ENCODE results near the gene SLC46A2.

SLC46A2 gene

DNA sequence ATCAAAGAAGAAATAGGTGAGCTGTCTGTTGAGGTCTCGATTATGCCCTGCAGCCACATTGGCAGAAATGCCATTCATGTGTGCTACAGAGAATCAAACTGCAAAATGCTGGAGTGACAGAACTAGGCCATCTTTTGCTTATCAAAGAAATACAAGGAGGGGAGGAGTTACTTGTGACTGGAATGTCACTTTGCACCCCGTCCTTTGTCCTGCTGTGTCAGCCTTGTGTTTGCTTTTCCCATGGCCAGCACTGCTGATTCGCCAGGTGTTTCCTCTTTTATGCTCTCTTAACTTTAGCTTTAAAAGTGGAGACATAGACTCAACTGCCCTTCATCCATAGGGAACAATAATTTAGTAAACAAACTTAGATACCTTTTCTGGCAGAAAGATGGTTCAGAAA, 54.3 kb downstream of the SLC46A2 start:
- no peak overlapping the region for H3K4me3 ChIP-seq (ENCODE audit: low read length)
- TF ChIP-seq, protein P1, sequence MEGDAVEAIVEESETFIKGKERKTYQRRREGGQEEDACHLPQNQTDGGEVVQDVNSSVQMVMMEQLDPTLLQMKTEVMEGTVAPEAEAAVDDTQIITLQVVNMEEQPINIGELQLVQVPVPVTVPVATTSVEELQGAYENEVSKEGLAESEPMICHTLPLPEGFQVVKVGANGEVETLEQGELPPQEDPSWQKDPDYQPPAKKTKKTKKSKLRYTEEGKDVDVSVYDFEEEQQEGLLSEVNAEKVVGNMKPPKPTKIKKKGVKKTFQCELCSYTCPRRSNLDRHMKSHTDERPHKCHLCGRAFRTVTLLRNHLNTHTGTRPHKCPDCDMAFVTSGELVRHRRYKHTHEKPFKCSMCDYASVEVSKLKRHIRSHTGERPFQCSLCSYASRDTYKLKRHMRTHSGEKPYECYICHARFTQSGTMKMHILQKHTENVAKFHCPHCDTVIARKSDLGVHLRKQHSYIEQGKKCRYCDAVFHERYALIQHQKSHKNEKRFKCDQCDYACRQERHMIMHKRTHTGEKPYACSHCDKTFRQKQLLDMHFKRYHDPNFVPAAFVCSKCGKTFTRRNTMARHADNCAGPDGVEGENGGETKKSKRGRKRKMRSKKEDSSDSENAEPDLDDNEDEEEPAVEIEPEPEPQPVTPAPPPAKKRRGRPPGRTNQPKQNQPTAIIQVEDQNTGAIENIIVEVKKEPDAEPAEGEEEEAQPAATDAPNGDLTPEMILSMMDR (conservative IDR thresholded peaks at IDR 0.05; ENCODE audit: low read depth, low read length), result no peak
- no peak for DNase-seq (ENCODE audit: low read depth)

DNA sequence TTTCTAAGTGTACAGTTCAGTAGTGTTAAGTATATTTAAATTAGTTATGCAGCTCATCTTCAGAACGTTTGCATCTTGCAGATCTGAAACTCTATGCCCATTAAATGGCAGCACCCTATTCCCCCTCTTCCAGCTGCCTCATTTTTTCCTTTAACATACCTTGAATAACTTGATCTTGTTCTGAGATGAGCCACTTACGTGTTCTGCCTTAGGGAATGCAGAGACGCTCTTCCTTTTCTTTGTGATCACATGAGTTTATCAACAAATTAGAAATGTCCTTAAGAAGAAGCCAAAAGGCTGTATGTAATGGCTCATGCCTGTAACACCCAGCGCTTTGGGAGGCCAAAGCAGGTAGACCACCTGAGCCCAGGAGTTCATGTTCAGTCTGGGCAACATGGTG, 57.6 kb downstream of the SLC46A2 start:
- no peak overlapping the region for H3K4me3 ChIP-seq (ENCODE audit: low read length)
- TF ChIP-seq, protein P1 (conservative IDR thresholded peaks at IDR 0.05; ENCODE audit: low read depth, low read length), result no peak
- no peak for DNase-seq (ENCODE audit: low read depth)

DNA sequence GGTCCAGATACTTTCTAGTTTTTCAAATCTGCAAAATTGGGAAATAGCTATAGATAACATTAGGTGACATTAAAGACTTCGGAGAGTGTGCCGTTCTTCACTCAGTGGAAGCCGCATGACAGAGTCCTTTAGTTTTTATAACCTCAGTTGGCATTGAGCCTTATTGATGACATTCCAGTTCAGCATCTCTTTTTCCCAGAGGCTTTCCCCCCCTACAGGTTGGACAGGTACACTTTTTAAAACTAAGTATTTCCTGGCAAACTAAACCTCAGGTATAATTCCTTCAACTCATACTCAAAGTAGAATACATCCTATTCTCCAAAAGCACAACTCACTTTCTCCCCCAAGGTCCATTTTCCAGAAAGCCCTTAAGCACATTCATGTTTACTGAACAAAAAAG, 58.7 kb downstream of the SLC46A2 start:
- no peak overlapping the region for H3K4me3 ChIP-seq (ENCODE audit: low read length)
- DNase-seq (ENCODE audit: low read depth), result no peak
- TF ChIP-seq, protein P1 (conservative IDR thresholded peaks at IDR 0.05; ENCODE audit: low read depth, low read length), result no peak

DNA sequence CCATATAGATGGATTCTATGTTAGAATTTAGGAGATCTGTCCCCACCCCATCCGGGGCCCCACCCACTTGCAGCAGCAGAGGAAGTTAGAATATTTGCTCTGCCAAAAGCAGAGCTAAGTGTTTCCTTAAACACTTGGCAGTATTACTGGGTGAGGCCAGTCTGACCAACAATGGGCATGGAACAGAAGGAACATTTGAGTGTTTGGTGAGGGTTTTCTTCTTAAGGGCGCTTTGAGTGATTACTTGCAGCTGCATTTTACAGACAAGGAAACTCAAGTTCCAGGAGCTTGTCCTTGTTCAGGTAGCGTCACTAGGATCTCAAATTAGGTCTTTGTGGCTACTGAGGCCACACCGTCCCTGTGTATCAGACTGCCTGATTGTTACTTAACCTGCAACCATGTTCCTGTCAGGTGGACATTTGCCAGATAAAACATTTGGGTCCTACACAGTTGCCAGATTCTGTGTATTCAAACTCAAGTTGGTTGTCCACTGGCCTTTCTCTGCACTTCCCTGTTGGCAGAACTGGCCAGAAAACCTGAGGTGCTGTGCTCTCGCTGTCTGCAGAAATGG, 59.3 kb downstream of the SLC46A2 start:
- TF ChIP-seq, protein P1 (conservative IDR thresholded peaks at IDR 0.05; ENCODE audit: low read depth, low read length), result no peak
- DNase-seq (ENCODE audit: low read depth), result no peak
- H3K4me3 ChIP-seq (ENCODE audit: low read length), result no peak overlapping the region

Measured in retinal pigment epithelial cell (primary cell).